Lower leg skin (tissue), 3 donors: Measurements from ENCODE around the gene CYLD.

Source experiments
- POLR2A ChIP-seq, 2 donors: fragments of 450-650 bp; IDR thresholded peaks; one replicate each; pipeline ENCODE4 v1.6.1; 2016 to 2017; ENCODE audit warnings: antibody characterized with exemption in 2 of 2, mild to moderate bottlenecking in 1 of 2, moderate library complexity in 1 of 2
- TF ChIP-seq, protein P1 (sequence below), 3 donors: fragments of 450-650 bp; IDR thresholded peaks; one replicate each; pipeline ENCODE4 v1.5.1; 2016; ENCODE audit warnings: antibody characterized with exemption in 3 of 3, mild to moderate bottlenecking in 3 of 3, moderate library complexity in 2 of 3

DNA sequence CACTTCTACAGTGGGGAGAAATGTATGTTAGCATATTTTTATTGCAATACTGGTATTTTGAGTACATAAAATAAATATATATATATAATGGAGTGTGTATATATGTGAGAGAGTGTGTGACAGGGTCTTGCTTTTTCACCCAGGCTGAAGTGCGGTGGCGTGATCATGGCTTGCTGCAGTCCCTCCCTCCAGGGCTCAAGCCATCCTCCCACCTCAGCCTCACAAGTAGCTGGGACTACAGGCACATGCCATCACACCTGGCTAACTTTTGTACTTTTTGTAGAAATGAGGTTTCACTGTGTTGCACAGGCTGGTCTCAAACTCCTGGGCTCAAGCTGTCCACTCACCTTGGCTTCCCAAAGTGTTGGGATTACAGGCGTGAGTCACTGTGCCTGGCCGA lies 4.1 kb downstream of the CYLD start:
- TF ChIP-seq, protein P1, sequence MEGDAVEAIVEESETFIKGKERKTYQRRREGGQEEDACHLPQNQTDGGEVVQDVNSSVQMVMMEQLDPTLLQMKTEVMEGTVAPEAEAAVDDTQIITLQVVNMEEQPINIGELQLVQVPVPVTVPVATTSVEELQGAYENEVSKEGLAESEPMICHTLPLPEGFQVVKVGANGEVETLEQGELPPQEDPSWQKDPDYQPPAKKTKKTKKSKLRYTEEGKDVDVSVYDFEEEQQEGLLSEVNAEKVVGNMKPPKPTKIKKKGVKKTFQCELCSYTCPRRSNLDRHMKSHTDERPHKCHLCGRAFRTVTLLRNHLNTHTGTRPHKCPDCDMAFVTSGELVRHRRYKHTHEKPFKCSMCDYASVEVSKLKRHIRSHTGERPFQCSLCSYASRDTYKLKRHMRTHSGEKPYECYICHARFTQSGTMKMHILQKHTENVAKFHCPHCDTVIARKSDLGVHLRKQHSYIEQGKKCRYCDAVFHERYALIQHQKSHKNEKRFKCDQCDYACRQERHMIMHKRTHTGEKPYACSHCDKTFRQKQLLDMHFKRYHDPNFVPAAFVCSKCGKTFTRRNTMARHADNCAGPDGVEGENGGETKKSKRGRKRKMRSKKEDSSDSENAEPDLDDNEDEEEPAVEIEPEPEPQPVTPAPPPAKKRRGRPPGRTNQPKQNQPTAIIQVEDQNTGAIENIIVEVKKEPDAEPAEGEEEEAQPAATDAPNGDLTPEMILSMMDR (IDR thresholded peaks at IDR 0.05) = no peak
- no peak for TF ChIP-seq POLR2A (IDR thresholded peaks at IDR 0.05)
